ENCODE results near the gene DNLZ.

Gene DNLZ

GRCh38 chr9:136318776-136319241, 44.7 kb downstream of the DNLZ start:
- in situ Hi-C loops (cut with HindIII; ENCODE audit: low sequenced_read_pairs) = no loop called here
- no peak overlapping the region for H3K4me3 ChIP-seq (ENCODE audit: low read depth, low read length)
- no peak for DNase-seq (ENCODE audit: low read depth)
- TF ChIP-seq CTCF (IDR thresholded peaks at IDR 0.05; ENCODE audit: low read depth, low read length, missing control alignments) = no peak

- TF ChIP-seq CTCF (IDR thresholded peaks at IDR 0.05; ENCODE audit: low read depth, low read length, missing control alignments) = no peak
- in situ Hi-C loops (cut with HindIII; ENCODE audit: low sequenced_read_pairs) = no loop called here
- H3K4me3 ChIP-seq (ENCODE audit: low read depth, low read length) = no peak overlapping the region
- DNase-seq (ENCODE audit: low read depth) = no peak
These were observed 45.3 kb downstream of the DNLZ start for GRCh38 chr9:136318111-136318775.

- H3K4me3 ChIP-seq (ENCODE audit: low read depth, low read length) = no peak overlapping the region
- TF ChIP-seq CTCF (IDR thresholded peaks at IDR 0.05; ENCODE audit: low read depth, low read length, missing control alignments) = no peak
- in situ Hi-C loops (cut with HindIII; ENCODE audit: low sequenced_read_pairs) = no loop called here
- DNase-seq (ENCODE audit: low read depth) = no peak
These were observed 45.8 kb downstream of the DNLZ start for GRCh38 chr9:136317695-136318094.

- no peak overlapping the region for H3K4me3 ChIP-seq (ENCODE audit: low read depth, low read length)
- no peak for DNase-seq (ENCODE audit: low read depth)
- in situ Hi-C loops (cut with HindIII; ENCODE audit: low sequenced_read_pairs) = no loop called here
- no peak for TF ChIP-seq CTCF (IDR thresholded peaks at IDR 0.05; ENCODE audit: low read depth, low read length, missing control alignments)
These were observed 46.5 kb downstream of the DNLZ start for GRCh38 chr9:136316896-136317676.

- TF ChIP-seq CTCF (IDR thresholded peaks at IDR 0.05; ENCODE audit: low read depth, low read length, missing control alignments) = no peak
- in situ Hi-C loops (cut with HindIII; ENCODE audit: low sequenced_read_pairs) = no loop called here
- no peak for DNase-seq (ENCODE audit: low read depth)
- no peak overlapping the region for H3K4me3 ChIP-seq (ENCODE audit: low read depth, low read length)
These were observed 47.2 kb downstream of the DNLZ start for GRCh38 chr9:136316271-136316751.

- no peak for DNase-seq (ENCODE audit: low read depth)
- no peak overlapping the region for H3K4me3 ChIP-seq (ENCODE audit: low read depth, low read length)
- no peak for TF ChIP-seq CTCF (IDR thresholded peaks at IDR 0.05; ENCODE audit: low read depth, low read length, missing control alignments)
- in situ Hi-C loops (cut with HindIII; ENCODE audit: low sequenced_read_pairs) = no loop called here
These were observed 48.6 kb downstream of the DNLZ start for GRCh38 chr9:136314944-136315343.

All from astrocyte of the cerebellum (primary cell).